Mesendoderm (in vitro differentiated cells): ENCODE results near the gene NPIPB8.
"Not testable (repeated sequence)": the region's sequence is repeated elsewhere in the genome, so short reads cannot be mapped to it uniquely, and the experiment has no call there.

Experiments used
- DNase-seq: peaks from one replicate; pipeline ENCODE4 v3.0.0; 2013
- H2AK5ac ChIP-seq: 2 replicates; pipeline ENCODE4 v1.6.1; 2013; ENCODE audit warnings: low read length, inconsistent platforms
- H2BK120ac ChIP-seq: 2 replicates; pipeline ENCODE4 v1.6.1; 2013; ENCODE audit warnings: low read depth, mild to moderate bottlenecking, low read length, moderate library complexity, mixed read lengths
- H2BK15ac ChIP-seq: replicated peaks from 2 replicates; pipeline ENCODE4 v1.6.1; 2013; ENCODE audit warnings: low read depth, mild to moderate bottlenecking, moderate library complexity
- H2BK5ac ChIP-seq: 2 replicates; pipeline ENCODE4 v1.6.1; 2013; ENCODE audit warnings: low read length, inconsistent platforms
- H3K18ac ChIP-seq: 2 replicates; pipeline ENCODE4 v1.6.1; 2013; ENCODE audit warnings: mild to moderate bottlenecking, low read length, mixed read lengths
- H3K23ac ChIP-seq: one replicate; pipeline ENCODE4 v1.6.1; 2013; ENCODE audit warnings: low read length
- H3K27ac ChIP-seq: 2 replicates; pipeline ENCODE4 v1.5.1; 2013; ENCODE audit warnings: low read depth, mild to moderate bottlenecking, inconsistent platforms, low read length, moderate library complexity
- H3K27me3 ChIP-seq: 2 replicates; pipeline ENCODE4 v1.6.1; 2013; ENCODE audit warnings: low read length, control low read depth, mild to moderate bottlenecking, inconsistent platforms; ENCODE audit not compliant: insufficient read depth, poor library complexity
- H3K36me3 ChIP-seq: 2 replicates; pipeline ENCODE4 v1.6.1; 2013; ENCODE audit warnings: low read length, inconsistent platforms; ENCODE audit not compliant: control insufficient read depth, insufficient read depth
- H3K4ac ChIP-seq: one replicate; pipeline ENCODE4 v1.6.1; 2013; ENCODE audit warnings: low read depth, mild to moderate bottlenecking, low read length, moderate library complexity
- H3K4me1 ChIP-seq: 2 replicates; pipeline ENCODE4 v1.6.1; 2013; ENCODE audit warnings: low read depth, low read length, inconsistent platforms; ENCODE audit not compliant: control insufficient read depth
- H3K4me2 ChIP-seq: 2 replicates; pipeline ENCODE4 v1.6.1; 2013; ENCODE audit warnings: low read length
- H3K4me3 ChIP-seq: 2 replicates; pipeline ENCODE4 v1.5.1; 2013; ENCODE audit warnings: mild to moderate bottlenecking, low read length
- H3K56ac ChIP-seq: one replicate; pipeline ENCODE4 v1.6.1; 2013; ENCODE audit warnings: low read length
- H3K79me1 ChIP-seq: 2 replicates; pipeline ENCODE4 v1.6.1; 2013; ENCODE audit warnings: low read length, inconsistent platforms
- H3K79me2 ChIP-seq: 2 replicates; pipeline ENCODE4 v1.6.1; 2013; ENCODE audit warnings: mild to moderate bottlenecking, low read length; ENCODE audit not compliant: control insufficient read depth, insufficient read depth
- H3K9ac ChIP-seq: 2 replicates; pipeline ENCODE4 v1.6.1; 2013; ENCODE audit warnings: low read length, inconsistent platforms
- H4K5ac ChIP-seq: one replicate; pipeline ENCODE4 v1.6.1; 2013; ENCODE audit warnings: low read length
- H4K8ac ChIP-seq: one replicate; pipeline ENCODE4 v1.6.1; 2013; ENCODE audit warnings: low read depth, mild to moderate bottlenecking, control low read depth, low read length, moderate library complexity
- WGBS: extraction: QIAGEN DNeasy Blood & Tissue Kit; methylation state at CpG from one replicate; pipeline ENCODE4 v1.1.7; 2013; ENCODE audit warnings: low lambda C conversion rate, missing lambda C conversion rate; ENCODE audit not compliant: insufficient coverage; ENCODE audit errors: extremely low coverage; 5-methylcytosine and 5-hydroxymethylcytosine counted together

The NPIPB8 gene

GRCh38 chr16:28699792-28700191, 61.9 kb downstream of the NPIPB8 start:
- not testable (repeated sequence) for H3K23ac ChIP-seq, H3K18ac ChIP-seq, H3K4me2 ChIP-seq, H2AK5ac ChIP-seq, H3K79me1 ChIP-seq, H4K5ac ChIP-seq, H3K27me3 ChIP-seq, H2BK15ac ChIP-seq, H3K4me3 ChIP-seq, H3K4ac ChIP-seq, H3K56ac ChIP-seq, H3K36me3 ChIP-seq, H4K8ac ChIP-seq, H3K4me1 ChIP-seq, H3K79me2 ChIP-seq, H3K27ac ChIP-seq, H2BK120ac ChIP-seq, H2BK5ac ChIP-seq, DNase-seq, H3K9ac ChIP-seq
- WGBS = no CpG with 5 or more reads among the region's 9 CpGs

DNA sequence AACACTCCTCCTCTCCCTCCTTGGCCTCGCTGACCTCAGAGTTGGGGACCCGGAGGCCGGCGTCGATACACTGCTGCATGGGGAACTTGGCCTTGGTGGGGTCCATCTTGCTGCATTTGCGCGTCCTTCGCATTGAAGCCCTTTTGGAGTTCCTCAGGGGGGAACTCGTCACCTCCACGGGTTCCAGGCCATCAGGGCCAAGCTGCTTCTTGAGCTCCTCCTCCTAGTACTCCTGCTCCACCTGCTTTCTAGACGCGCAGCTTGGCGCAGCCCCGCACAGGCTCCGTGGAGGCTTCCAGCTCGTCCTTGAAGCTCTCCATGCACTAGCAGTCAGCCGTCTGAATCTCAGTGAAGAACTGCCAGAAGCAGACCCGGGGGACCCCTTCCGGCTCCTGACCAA, 62.5 kb downstream of the NPIPB8 start:
- not testable (repeated sequence) for H2BK15ac ChIP-seq, H3K18ac ChIP-seq, H3K79me2 ChIP-seq, H3K4me2 ChIP-seq, H2AK5ac ChIP-seq, H3K27me3 ChIP-seq, H3K23ac ChIP-seq, H3K36me3 ChIP-seq, DNase-seq, H3K4ac ChIP-seq, H4K8ac ChIP-seq, H3K27ac ChIP-seq, H2BK5ac ChIP-seq, H3K4me3 ChIP-seq, H3K4me1 ChIP-seq, H3K56ac ChIP-seq, H3K9ac ChIP-seq, H3K79me1 ChIP-seq, H4K5ac ChIP-seq, H2BK120ac ChIP-seq
- no CpG with 5 or more reads among the region's 19 CpGs for WGBS

DNA sequence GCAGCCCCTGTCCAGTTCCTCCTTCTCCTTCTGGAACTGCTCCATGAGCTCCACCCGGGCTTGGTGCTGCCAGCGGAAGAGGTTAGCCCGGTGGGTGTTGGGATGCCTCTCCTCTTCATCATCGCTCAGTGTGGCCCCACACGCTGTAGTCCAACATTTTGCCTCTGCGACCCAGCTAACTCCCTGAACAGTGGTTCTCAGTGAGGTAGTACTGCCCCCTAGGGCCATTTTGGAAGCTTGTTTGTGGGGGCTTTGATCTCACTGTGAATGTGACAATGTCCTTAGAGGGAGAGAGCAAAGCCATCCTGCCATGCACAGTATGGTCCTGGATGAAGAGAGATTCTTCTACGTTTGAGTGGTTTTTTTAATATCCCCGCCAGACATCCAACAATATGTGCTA, 63.5 kb downstream of the NPIPB8 start:
- H3K27ac ChIP-seq = not testable (repeated sequence)
- no CpG with 5 or more reads among the region's 8 CpGs for WGBS

GRCh38 chr16:28704246-28704645, 66.4 kb downstream of the NPIPB8 start:
- H4K8ac ChIP-seq, H3K27ac ChIP-seq, H3K9ac ChIP-seq, H3K18ac ChIP-seq, H3K4ac ChIP-seq, H2BK120ac ChIP-seq, DNase-seq, H3K4me3 ChIP-seq, H3K23ac ChIP-seq, H2BK5ac ChIP-seq, H3K79me1 ChIP-seq, H3K4me1 ChIP-seq, H2BK15ac ChIP-seq, H3K4me2 ChIP-seq, H3K79me2 ChIP-seq, H4K5ac ChIP-seq, H3K27me3 ChIP-seq, H2AK5ac ChIP-seq, H3K56ac ChIP-seq, H3K36me3 ChIP-seq: not testable (repeated sequence)
- no CpG with 5 or more reads among the region's 7 CpGs for WGBS

More for the DNA sequence above, 63.5 kb downstream of the NPIPB8 start:
- H3K4me2 ChIP-seq, H3K18ac ChIP-seq, H3K36me3 ChIP-seq, H3K56ac ChIP-seq, DNase-seq, H3K4ac ChIP-seq, H3K4me1 ChIP-seq, H3K27me3 ChIP-seq, H3K4me3 ChIP-seq, H4K5ac ChIP-seq, H3K79me1 ChIP-seq, H3K23ac ChIP-seq, H4K8ac ChIP-seq, H2BK5ac ChIP-seq, H2BK120ac ChIP-seq, H3K79me2 ChIP-seq, H3K9ac ChIP-seq, H2BK15ac ChIP-seq, H2AK5ac ChIP-seq: not testable (repeated sequence)
